WTC11 (cell line): Measurements from ENCODE around the gene SREBF1. TPM values are rescaled to one million over a fixed set of nuclear protein-coding genes. Genes with fewer than 3 reads are reported as not detected.

Experiments used
- ATAC-seq: fragments of 200-7000 bp; cut with Tn5 transposase; 2 replicates; pipeline ENCODE4 v1.10.0; 2021; ENCODE audit warnings: mild to moderate bottlenecking, moderate library complexity
- CTCF ChIA-PET: fragments of 300-600 bp; sonication (Branson Sonifier 250); formaldehyde crosslinking; loops from one replicate; lab custom pipeline; 2021; ENCODE audit warnings: antibody characterized with exemption; lab: Charles Lee
- POLR2A ChIA-PET: fragments of 350-600 bp; sonication (Branson Sonifier 250); formaldehyde crosslinking; loops from one replicate; lab custom pipeline; 2021; ENCODE audit warnings: antibody characterized with exemption; lab: Charles Lee
- DNase-seq: peaks from one replicate; pipeline ENCODE4 v3.0.0; 2021; ENCODE audit warnings: low spot score
- H3K27ac Mint-ChIP-seq: 2 replicates; pipeline ENCODE4 v1.8.0; 2021; ENCODE audit warnings: mixed read lengths
- H3K27me3 Mint-ChIP-seq: 2 replicates; pipeline ENCODE4 v1.8.0; 2021; ENCODE audit warnings: low read depth, mild to moderate bottlenecking, moderate library complexity, mixed read lengths
- H3K36me3 Mint-ChIP-seq: 2 replicates; pipeline ENCODE4 v1.8.0; 2021; ENCODE audit warnings: mixed read lengths
- H3K4me1 Mint-ChIP-seq: 2 replicates; pipeline ENCODE4 v1.8.0; 2022; ENCODE audit warnings: mixed read lengths
- H3K4me3 Mint-ChIP-seq: 2 replicates; pipeline ENCODE4 v1.8.0; 2021; ENCODE audit warnings: mild to moderate bottlenecking, moderate library complexity, mixed read lengths
- H3K9me3 Mint-ChIP-seq: 2 replicates; pipeline ENCODE4 v1.8.0; 2021; ENCODE audit warnings: mixed read lengths
- ATF2 ChIP-seq: sonication (generic); formaldehyde crosslinking; IDR thresholded peaks from 2 replicates; pipeline ENCODE4 v1.8.1; 2022; ENCODE audit warnings: low read depth, missing genetic modification reagents, borderline replicate concordance
- ATF6 ChIP-seq: sonication (generic); formaldehyde crosslinking; IDR thresholded peaks from 2 replicates; pipeline ENCODE4 v1.8.1; 2023; ENCODE audit warnings: mild to moderate bottlenecking, missing genetic modification reagents
- CREB1 ChIP-seq: sonication (generic); formaldehyde crosslinking; IDR thresholded peaks from 2 replicates; pipeline ENCODE4 v1.8.0; 2023; ENCODE audit warnings: mild to moderate bottlenecking, missing genetic modification reagents
- KAT7 ChIP-seq: sonication (generic); formaldehyde crosslinking; IDR thresholded peaks from 2 replicates; pipeline ENCODE4 v1.8.1; 2023; ENCODE audit warnings: missing genetic modification reagents, mild to moderate bottlenecking, borderline replicate concordance
- MAX ChIP-seq: sonication (generic); formaldehyde crosslinking; IDR thresholded peaks from 2 replicates; pipeline ENCODE4 v1.8.0; 2022; ENCODE audit warnings: mild to moderate bottlenecking, missing genetic modification reagents
- NFATC4 ChIP-seq: fragments of 250-450 bp; sonication (Bioruptor Pico); IDR thresholded peaks from 2 replicates; pipeline ENCODE4 v1.9.0; 2021; ENCODE audit warnings: mild to moderate bottlenecking
- NFE2L1 ChIP-seq: sonication (generic); formaldehyde crosslinking; IDR thresholded peaks from 2 replicates; pipeline ENCODE4 v1.8.1; 2023; ENCODE audit warnings: missing genetic modification reagents
- SMAD3 ChIP-seq: sonication (generic); formaldehyde crosslinking; IDR thresholded peaks from 2 replicates; pipeline ENCODE4 v1.8.0; 2022; ENCODE audit warnings: missing genetic modification reagents, mild to moderate bottlenecking, borderline replicate concordance
- ZNF121 ChIP-seq: sonication (generic); formaldehyde crosslinking; IDR thresholded peaks from 2 replicates; pipeline ENCODE4 v1.8.0; 2023; ENCODE audit warnings: missing genetic modification reagents
- ZNF281 ChIP-seq: sonication (generic); formaldehyde crosslinking; IDR thresholded peaks from 2 replicates; pipeline ENCODE4 v1.8.0; 2023; ENCODE audit warnings: mild to moderate bottlenecking, missing genetic modification reagents
- ZNF423 ChIP-seq: fragments of 250-450 bp; sonication (Bioruptor Pico); IDR thresholded peaks from 2 replicates; pipeline ENCODE4 v2.1.2; 2022; ENCODE audit warnings: mild to moderate bottlenecking, moderate library complexity
- total RNA-seq: library from RNA; stranded (reverse); gene quantifications from 3 replicates; pipeline ENCODE4 v1.2.3, GENCODE V29; 2021
- TF ChIP-seq, protein P1 (sequence below): fragments of 250-450 bp; sonication (Bioruptor Pico); IDR thresholded peaks from 2 replicates; pipeline ENCODE4 v1.9.0; 2021; ENCODE audit warnings: mild to moderate bottlenecking
- TF ChIP-seq, protein P2 (sequence below): sonication (generic); formaldehyde crosslinking; conservative IDR thresholded peaks from 2 replicates; pipeline ENCODE4 v1.8.1; 2022; ENCODE audit warnings: mild to moderate bottlenecking, missing genetic modification reagents

Gene SREBF1
- total RNA-seq, 1 experiment from 2014 or later, result 93.7 TPM

DNA sequence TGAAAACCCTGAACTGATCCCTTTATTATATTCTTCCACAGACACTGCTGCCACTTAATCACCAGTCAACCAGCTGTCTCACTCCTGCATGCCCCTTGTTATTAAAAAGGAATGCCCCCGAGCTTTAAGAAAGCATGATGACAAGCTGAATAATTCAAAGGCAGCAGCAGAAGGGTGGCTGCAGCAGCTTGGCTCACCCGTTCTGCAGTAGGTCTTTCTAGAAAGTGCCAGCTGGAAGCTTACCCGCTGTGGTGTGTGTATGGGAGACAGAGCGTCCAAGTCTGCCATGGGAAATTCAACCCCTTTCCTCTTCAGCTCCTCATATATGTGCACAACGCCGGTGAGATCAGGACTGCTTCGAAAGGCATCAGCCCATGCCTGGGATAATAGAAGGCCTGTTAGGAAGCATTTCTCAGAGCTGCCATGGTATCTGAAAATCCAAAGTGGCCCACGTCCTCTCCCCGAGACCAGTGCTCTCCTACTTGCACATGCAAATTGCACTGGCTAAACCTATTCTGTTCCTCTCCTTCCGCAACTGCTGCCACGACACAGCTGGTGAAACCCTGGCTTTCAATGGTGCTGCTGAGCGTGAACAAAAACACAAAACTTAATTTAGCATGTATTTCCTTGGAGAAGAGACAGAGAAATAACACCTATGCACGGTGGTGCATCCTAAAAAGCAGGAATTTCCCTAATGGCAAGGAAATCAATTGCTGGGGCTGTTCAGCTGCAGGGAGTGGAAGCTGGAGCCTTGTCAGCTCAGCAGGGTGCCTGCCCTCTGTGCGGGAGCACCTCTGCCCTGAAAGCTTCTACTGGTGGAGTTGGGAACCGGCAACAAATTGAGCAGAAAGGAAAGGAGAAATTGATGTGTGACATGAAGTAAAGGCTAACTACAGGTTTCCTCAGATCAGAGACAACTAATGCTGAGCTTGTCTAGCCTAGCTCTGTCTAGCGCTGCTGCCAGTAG is 47.9 kb upstream of the SREBF1 start:
- ChIA-PET POLR2A (interaction anchor here (0.6 to 1.2 kb wide), 2 partner anchors 47 to 48 kb away, joined by 3 read pairs; partner anchors contain the start of gene SREBF1), CTCF (interaction anchor here (0.6 to 3.9 kb wide), 17 partner anchors 14 to 149 kb away, joined by 3 to 37 read pairs (median 5); partner anchors contain the start of genes DRC3, SREBF1 and TOM1L2)

GRCh38 chr17:17883801-17884200 is 47.0 kb upstream of the SREBF1 start:
- H3K36me3 Mint-ChIP-seq, result no peaks in the 10 kb centered on the region
- ATAC-seq, result no peak
- TF ChIP-seq KAT7 (CRISPR knock-in tag) (no peak), ZNF121 (CRISPR knock-in tag) (no peak), ATF2 (CRISPR knock-in tag) (no peak), CREB1 (no peak), ATF6 (CRISPR knock-in tag) (no peak), SMAD3 (CRISPR knock-in tag) (no peak), NFATC4 (no peak), NFE2L1 (CRISPR knock-in tag) (no peak)
- ChIA-PET POLR2A (interaction anchor here (0.6 kb wide), 1 partner anchor 193 kb away, joined by 4 read pairs; no protein-coding TSS in a partner anchor), CTCF (interaction anchor here (0.8 to 3.9 kb wide), 10 partner anchors 13 to 149 kb away, joined by 3 to 37 read pairs (median 6); partner anchors contain the start of gene SREBF1)
- no peaks in the 10 kb centered on the region for H3K9me3 Mint-ChIP-seq
- no peak overlapping the region for H3K27ac Mint-ChIP-seq
- H3K27me3 Mint-ChIP-seq, result no peaks in the 10 kb centered on the region; the same call in 1 of the 2 replicates
- no peak overlapping the region for H3K4me3 Mint-ChIP-seq
- peaks cover 55% of the 10 kb centered on the region for H3K4me1 Mint-ChIP-seq
- no peak for DNase-seq

More for the DNA sequence above, 47.9 kb upstream of the SREBF1 start:
- ATAC-seq, result no peak
- Mint-ChIP-seq H3K27me3 (no peaks in the 10 kb centered on the region; the same call in 1 of the 2 replicates), H3K9me3 (no peaks in the 10 kb centered on the region), H3K27ac (peak overlapping the region; percentile 61), H3K36me3 (no peaks in the 10 kb centered on the region), H3K4me3 (no peak overlapping the region), H3K4me1 (peaks cover 62% of the 10 kb centered on the region)
- TF ChIP-seq ZNF281 (CRISPR knock-in tag) (no peak), ZNF423 (CRISPR knock-in tag) (peak; percentile 31; the same call in 1 of the 2 replicates), MAX (CRISPR knock-in tag) (0 out of 2 replicates have a peak, but pooled peaks have one; percentile 38)
- TF ChIP-seq, protein P1, sequence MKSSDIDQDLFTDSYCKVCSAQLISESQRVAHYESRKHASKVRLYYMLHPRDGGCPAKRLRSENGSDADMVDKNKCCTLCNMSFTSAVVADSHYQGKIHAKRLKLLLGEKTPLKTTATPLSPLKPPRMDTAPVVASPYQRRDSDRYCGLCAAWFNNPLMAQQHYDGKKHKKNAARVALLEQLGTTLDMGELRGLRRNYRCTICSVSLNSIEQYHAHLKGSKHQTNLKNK (CRISPR knock-in tag), result no peak
- TF ChIP-seq, protein P2, sequence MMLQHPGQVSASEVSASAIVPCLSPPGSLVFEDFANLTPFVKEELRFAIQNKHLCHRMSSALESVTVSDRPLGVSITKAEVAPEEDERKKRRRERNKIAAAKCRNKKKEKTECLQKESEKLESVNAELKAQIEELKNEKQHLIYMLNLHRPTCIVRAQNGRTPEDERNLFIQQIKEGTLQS (CRISPR knock-in tag), result no peak
- peak; percentile 47 for DNase-seq
